ENCODE data around the gene HNRNPLL. TPM values are rescaled to one million over a fixed set of nuclear protein-coding genes. Genes with fewer than 3 reads are reported as not detected.
"Not testable (repeated sequence)": the region's sequence is repeated elsewhere in the genome, so short reads cannot be mapped to it uniquely, and the experiment has no call there.

HNRNPLL gene
- total RNA-seq, 3 donors from 2014 or later: 62.7 to 86.3 (median 70.1) TPM

- no peaks in the 10 kb centered on the region for H3K9me3 Mint-ChIP-seq
- DNase-seq: no peak
- no peak overlapping the region for H3K4me3 Mint-ChIP-seq
- no peaks in the 10 kb centered on the region for H3K36me3 Mint-ChIP-seq (ENCODE audit: insufficient read depth)
- H3K4me1 Mint-ChIP-seq (ENCODE audit: low read depth): peaks cover 20% of the 10 kb centered on the region
- no peak for ATAC-seq
- H3K27me3 Mint-ChIP-seq (ENCODE audit: low read depth): no peaks in the 10 kb centered on the region
Observed at GRCh38 chr2:38546064-38546463, 56.7 kb downstream of the HNRNPLL start.

- Mint-ChIP-seq H3K4me1 (ENCODE audit: low read depth) (peaks cover 20% of the 10 kb centered on the region), H3K4me3 (peak overlapping the region; percentile 48)
- not testable (repeated sequence) for H3K36me3 Mint-ChIP-seq (ENCODE audit: insufficient read depth); H3K27me3 Mint-ChIP-seq (ENCODE audit: low read depth); DNase-seq; H3K9me3 Mint-ChIP-seq
- ATAC-seq: peak; percentile 37 to 39
Observed at GRCh38 chr2:38542248-38542631, 60.5 kb downstream of the HNRNPLL start.

- Mint-ChIP-seq H3K4me1 (ENCODE audit: low read depth) (peaks cover 20% of the 10 kb centered on the region), H3K9me3 (no peaks in the 10 kb centered on the region), H3K36me3 (ENCODE audit: insufficient read depth) (no peaks in the 10 kb centered on the region), H3K27me3 (ENCODE audit: low read depth) (peaks cover 4% of the 10 kb centered on the region), H3K4me3 (no peak overlapping the region)
- ATAC-seq: no peak
- no peak for DNase-seq
Observed at GRCh38 chr2:38540580-38541286, 62.0 kb downstream of the HNRNPLL start.

- no peak for ATAC-seq
- Mint-ChIP-seq H3K27me3 (ENCODE audit: low read depth) (peaks cover 7% of the 10 kb centered on the region), H3K4me3 (no peak overlapping the region), H3K4me1 (ENCODE audit: low read depth) (peaks cover 21% of the 10 kb centered on the region), H3K36me3 (ENCODE audit: insufficient read depth) (no peaks in the 10 kb centered on the region), H3K9me3 (no peaks in the 10 kb centered on the region)
- DNase-seq: no peak
Observed at GRCh38 chr2:38539086-38539485, 63.6 kb downstream of the HNRNPLL start.

- peaks cover 16% of the 10 kb centered on the region for H3K4me1 Mint-ChIP-seq (ENCODE audit: low read depth)
- ATAC-seq (no peak), DNase-seq (no peak)
- H3K36me3 Mint-ChIP-seq (ENCODE audit: insufficient read depth): no peaks in the 10 kb centered on the region
- peaks cover 7% of the 10 kb centered on the region for H3K27me3 Mint-ChIP-seq (ENCODE audit: low read depth)
- no peak overlapping the region for H3K4me3 Mint-ChIP-seq
- H3K9me3 Mint-ChIP-seq: no peaks in the 10 kb centered on the region
Observed at GRCh38 chr2:38537937-38538525, 64.7 kb downstream of the HNRNPLL start.

- not testable (repeated sequence) for DNase-seq; ATAC-seq; H3K4me3 Mint-ChIP-seq; H3K9me3 Mint-ChIP-seq; H3K36me3 Mint-ChIP-seq (ENCODE audit: insufficient read depth); H3K27me3 Mint-ChIP-seq (ENCODE audit: low read depth)
- H3K4me1 Mint-ChIP-seq (ENCODE audit: low read depth): peaks cover 10% of the 10 kb centered on the region
Observed at GRCh38 chr2:38537296-38537695, 65.4 kb downstream of the HNRNPLL start.

- H3K9me3 Mint-ChIP-seq: no peaks in the 10 kb centered on the region
- H3K36me3 Mint-ChIP-seq (ENCODE audit: insufficient read depth): no peaks in the 10 kb centered on the region
- ATAC-seq: peak; percentile 97
- H3K27me3 Mint-ChIP-seq (ENCODE audit: low read depth): peaks cover 7% of the 10 kb centered on the region
- H3K4me3 Mint-ChIP-seq: peak overlapping the region; percentile 46
- H3K4me1 Mint-ChIP-seq (ENCODE audit: low read depth): peaks cover 5% of the 10 kb centered on the region
- DNase-seq: peak; percentile 80
Observed at GRCh38 chr2:38535744-38536506, 66.8 kb downstream of the HNRNPLL start.

GRCh38 chr2:38535404-38535743 is 67.4 kb downstream of the HNRNPLL start:
- DNase-seq (no peak), ATAC-seq (no peak)
- H3K9me3 Mint-ChIP-seq: no peaks in the 10 kb centered on the region
- H3K36me3 Mint-ChIP-seq (ENCODE audit: insufficient read depth): no peaks in the 10 kb centered on the region
- peaks cover 5% of the 10 kb centered on the region for H3K4me1 Mint-ChIP-seq (ENCODE audit: low read depth)
- peaks cover 9% of the 10 kb centered on the region for H3K27me3 Mint-ChIP-seq (ENCODE audit: low read depth)
- no peak overlapping the region for H3K4me3 Mint-ChIP-seq

GRCh38 chr2:38534746-38535403 is 67.9 kb downstream of the HNRNPLL start:
- Mint-ChIP-seq H3K4me1 (ENCODE audit: low read depth) (peaks cover 5% of the 10 kb centered on the region), H3K36me3 (ENCODE audit: insufficient read depth) (no peaks in the 10 kb centered on the region), H3K4me3 (no peak overlapping the region), H3K9me3 (no peaks in the 10 kb centered on the region), H3K27me3 (ENCODE audit: low read depth) (peaks cover 9% of the 10 kb centered on the region)
- DNase-seq: no peak
- no peak for ATAC-seq

- no peak for ATAC-seq
- Mint-ChIP-seq H3K36me3 (ENCODE audit: insufficient read depth) (no peaks in the 10 kb centered on the region), H3K4me1 (ENCODE audit: low read depth) (peaks cover 5% of the 10 kb centered on the region), H3K4me3 (no peak overlapping the region), H3K27me3 (ENCODE audit: low read depth) (peaks cover 15% of the 10 kb centered on the region), H3K9me3 (no peaks in the 10 kb centered on the region)
- no peak for DNase-seq
Observed at GRCh38 chr2:38533757-38534545, 68.8 kb downstream of the HNRNPLL start.

- no peaks in the 10 kb centered on the region for H3K9me3 Mint-ChIP-seq
- H3K4me3 Mint-ChIP-seq: no peak overlapping the region
- H3K4me1 Mint-ChIP-seq (ENCODE audit: low read depth): peaks cover 7% of the 10 kb centered on the region
- H3K27me3 Mint-ChIP-seq (ENCODE audit: low read depth): peaks cover 20% of the 10 kb centered on the region
- ATAC-seq (no peak), DNase-seq (no peak)
- H3K36me3 Mint-ChIP-seq (ENCODE audit: insufficient read depth): no peaks in the 10 kb centered on the region
Observed at GRCh38 chr2:38533180-38533579, 69.5 kb downstream of the HNRNPLL start.

GRCh38 chr2:38532366-38532765 is 70.4 kb downstream of the HNRNPLL start:
- peaks cover 8% of the 10 kb centered on the region for H3K4me1 Mint-ChIP-seq (ENCODE audit: low read depth)
- DNase-seq (no peak), ATAC-seq (no peak)
- no peak overlapping the region for H3K4me3 Mint-ChIP-seq
- H3K9me3 Mint-ChIP-seq: no peaks in the 10 kb centered on the region
- H3K27me3 Mint-ChIP-seq (ENCODE audit: low read depth): peaks cover 22% of the 10 kb centered on the region
- H3K36me3 Mint-ChIP-seq (ENCODE audit: insufficient read depth): no peaks in the 10 kb centered on the region

- no peaks in the 10 kb centered on the region for H3K36me3 Mint-ChIP-seq (ENCODE audit: insufficient read depth)
- H3K4me1 Mint-ChIP-seq (ENCODE audit: low read depth): peaks cover 6% of the 10 kb centered on the region
- no peaks in the 10 kb centered on the region for H3K9me3 Mint-ChIP-seq
- H3K27me3 Mint-ChIP-seq (ENCODE audit: low read depth): peaks cover 26% of the 10 kb centered on the region
- ATAC-seq: no peak
- H3K4me3 Mint-ChIP-seq: no peak overlapping the region
- no peak for DNase-seq
Observed at GRCh38 chr2:38529208-38529607, 73.5 kb downstream of the HNRNPLL start.

GRCh38 chr2:38528534-38528933 is 74.2 kb downstream of the HNRNPLL start:
- ATAC-seq (no peak), DNase-seq (no peak)
- Mint-ChIP-seq H3K9me3 (no peaks in the 10 kb centered on the region), H3K36me3 (ENCODE audit: insufficient read depth) (no peaks in the 10 kb centered on the region), H3K4me3 (no peak overlapping the region), H3K4me1 (ENCODE audit: low read depth) (peaks cover 6% of the 10 kb centered on the region), H3K27me3 (ENCODE audit: low read depth) (peaks cover 26% of the 10 kb centered on the region)

Data from activated T-cell treated with anti-CD3 and anti-CD28 coated beads, Interleukin-2, amount 50 U/mL, for 4 hours (primary cell).